GM18508 (cell line): Measurements from ENCODE around the gene AK1.

Experiments
- ATAC-seq: cut with Tn5 transposase; IDR thresholded peaks from one replicate; pipeline ENCODE4 v1.9.1; 2021; ENCODE audit warnings: moderate number of reproducible peaks; ENCODE audit not compliant: insufficient read depth, unreplicated experiment

Gene AK1, protein sequence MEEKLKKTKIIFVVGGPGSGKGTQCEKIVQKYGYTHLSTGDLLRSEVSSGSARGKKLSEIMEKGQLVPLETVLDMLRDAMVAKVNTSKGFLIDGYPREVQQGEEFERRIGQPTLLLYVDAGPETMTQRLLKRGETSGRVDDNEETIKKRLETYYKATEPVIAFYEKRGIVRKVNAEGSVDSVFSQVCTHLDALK

DNA sequence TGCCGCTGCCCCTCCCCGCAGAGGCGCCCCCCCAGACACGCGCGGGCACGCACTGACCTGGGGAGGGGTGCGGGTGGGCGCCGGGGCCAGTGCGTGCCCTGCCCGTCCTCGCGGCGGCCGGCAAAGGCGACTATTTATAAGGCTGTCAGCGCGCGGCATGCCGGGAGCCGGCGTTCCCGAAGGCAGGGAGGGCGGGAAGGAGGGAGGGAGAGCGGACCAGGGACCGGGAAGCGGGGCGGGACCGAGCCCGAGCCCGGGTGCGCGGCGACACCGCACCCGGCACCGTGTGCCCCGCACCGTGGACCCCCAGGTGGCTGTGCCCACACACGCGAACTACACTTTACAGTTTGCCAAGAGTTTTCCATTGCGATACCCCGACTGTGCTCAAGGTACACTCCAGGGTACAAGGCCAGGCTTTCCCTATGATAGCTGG lies at the start of gene AK1:
Gene AK1 (minus strand): TSS at position 110 of the 433 bp plus-strand sequence. CDS start 3,058 bp downstream, outside the sequence.
- ATAC-seq, result no peak

DNA sequence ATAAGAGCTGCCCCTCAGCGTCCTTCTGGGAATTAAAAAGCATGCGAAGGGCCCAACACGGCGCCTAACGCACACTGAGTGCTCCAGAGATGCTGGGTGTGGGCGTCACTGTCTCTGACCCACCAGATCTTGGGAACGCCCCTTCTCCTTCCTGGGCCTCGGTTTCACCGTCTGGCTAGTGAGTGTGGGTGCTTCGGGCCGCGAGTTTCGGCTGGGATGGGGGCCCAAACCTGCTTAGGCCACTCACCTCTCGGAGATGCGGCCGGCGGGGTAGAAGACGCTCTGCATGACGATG lies 49.4 kb upstream of the AK1 start:
- no peak for ATAC-seq

DNA sequence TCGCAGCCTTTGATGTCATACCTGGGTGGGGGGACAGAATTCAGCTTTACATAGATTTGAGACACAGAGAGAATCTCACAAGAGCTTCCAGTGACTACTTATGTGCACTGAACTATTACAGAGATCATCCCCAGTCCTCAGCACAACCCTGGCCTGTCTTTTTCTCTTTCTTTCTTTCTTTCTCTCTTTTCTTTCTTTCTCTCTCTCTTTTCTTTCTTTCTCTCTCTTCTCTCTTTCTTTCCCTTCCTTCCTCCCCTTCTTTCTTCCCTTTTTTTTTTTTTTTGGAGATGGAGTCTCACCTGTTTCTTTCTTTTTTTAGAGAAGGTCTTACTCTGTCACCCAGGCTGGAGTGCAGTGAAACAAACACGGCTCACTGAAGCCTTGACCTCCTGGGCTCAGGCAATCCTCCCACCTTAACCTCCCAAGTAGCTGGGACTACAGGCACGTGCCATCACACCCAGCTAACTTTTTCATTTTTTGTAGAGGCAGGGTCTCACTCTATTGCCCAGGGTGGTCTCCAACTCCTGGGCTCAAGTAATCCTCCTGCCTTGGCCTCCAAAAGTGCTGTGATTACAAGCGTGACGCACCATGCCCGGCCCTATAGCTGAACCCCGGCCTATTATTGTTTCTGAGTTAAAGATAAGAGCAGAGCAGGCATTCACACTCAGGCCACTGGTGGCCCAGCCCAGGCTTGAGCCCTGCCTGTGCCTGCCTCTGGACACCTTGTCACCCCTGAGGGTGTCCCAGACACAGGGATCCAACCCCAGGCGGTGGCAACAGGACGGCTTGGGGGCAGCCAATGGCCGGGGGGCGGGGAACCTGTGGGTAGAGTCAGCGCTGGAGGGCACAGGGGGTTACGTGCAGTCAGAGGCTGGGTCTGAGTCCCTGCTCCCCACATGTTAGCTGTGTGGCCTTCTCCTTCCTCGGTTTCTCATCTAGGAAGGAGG lies 48.8 kb upstream of the AK1 start:
- ATAC-seq, result no peak

DNA sequence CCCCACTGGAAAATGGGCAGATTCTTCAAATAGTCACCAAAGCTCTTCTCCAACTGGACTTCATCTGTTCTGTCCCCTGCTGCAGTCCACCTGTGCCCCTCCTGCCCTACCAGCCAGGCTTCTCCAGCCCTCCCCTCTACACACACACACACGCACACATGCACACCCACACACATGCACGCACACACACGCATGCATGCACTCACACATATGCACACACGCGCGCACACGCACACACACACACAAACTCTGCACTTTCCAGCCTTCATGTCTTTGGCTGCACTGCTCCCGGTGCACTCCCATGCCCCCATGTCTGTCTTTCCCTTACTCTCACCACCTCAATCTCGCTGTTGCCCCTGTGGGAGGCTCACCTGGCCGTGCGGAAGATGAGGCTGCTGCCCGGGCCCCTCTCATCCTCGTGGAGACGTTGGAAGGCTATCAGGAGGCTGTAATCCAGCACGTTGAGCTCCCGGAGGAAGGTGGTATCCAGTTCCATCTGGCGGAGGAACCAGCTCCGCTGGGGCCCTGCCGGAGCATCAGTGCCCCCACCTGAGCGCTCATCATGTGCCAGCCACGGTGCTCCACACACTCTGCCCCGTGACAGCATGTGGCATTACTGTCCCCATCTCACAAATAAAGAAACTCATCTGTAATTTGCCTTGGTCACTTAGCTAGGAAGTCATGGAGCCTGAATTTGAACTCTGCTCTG lies 47.4 kb upstream of the AK1 start:
- ATAC-seq, result no peak

DNA sequence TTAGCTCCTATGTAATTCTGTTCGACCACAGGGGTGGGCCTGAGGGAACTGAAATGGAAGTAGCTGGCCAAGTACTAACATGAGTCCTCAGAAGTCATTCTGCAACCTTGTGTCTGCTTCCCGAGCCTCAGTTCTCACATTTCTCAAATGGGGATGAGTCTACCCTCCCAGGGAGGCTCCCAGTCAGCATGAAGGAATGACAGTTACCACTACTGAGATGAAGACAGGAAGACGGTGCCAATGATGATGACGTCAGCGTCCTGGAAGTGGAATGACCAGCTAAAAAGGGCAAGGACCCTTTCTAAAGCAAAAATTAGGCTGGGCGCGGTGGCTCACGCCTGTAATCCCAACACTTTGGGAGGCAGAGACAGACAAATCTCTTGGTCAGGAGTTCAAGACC lies 46.3 kb upstream of the AK1 start:
- ATAC-seq, result no peak

DNA sequence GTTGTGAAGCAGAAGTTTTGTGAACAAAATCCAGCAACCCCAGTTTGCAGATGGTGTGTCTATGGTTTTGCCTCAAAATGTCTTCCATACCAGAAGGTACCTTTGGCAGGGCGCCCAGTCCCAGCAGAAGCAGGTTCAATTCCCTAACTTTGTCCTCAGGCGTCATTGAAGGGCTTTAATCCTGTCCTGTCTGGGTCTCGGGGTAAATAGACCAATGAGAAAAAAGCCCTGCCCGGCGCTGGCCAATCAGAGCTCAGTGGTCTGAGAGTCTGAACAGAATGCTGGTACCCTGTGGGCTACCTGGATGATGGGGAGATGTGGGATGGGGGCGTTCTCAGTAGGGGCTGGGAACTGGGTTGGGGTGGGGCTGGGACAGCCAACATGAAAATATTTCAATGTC lies 45.6 kb upstream of the AK1 start:
- no peak for ATAC-seq

DNA sequence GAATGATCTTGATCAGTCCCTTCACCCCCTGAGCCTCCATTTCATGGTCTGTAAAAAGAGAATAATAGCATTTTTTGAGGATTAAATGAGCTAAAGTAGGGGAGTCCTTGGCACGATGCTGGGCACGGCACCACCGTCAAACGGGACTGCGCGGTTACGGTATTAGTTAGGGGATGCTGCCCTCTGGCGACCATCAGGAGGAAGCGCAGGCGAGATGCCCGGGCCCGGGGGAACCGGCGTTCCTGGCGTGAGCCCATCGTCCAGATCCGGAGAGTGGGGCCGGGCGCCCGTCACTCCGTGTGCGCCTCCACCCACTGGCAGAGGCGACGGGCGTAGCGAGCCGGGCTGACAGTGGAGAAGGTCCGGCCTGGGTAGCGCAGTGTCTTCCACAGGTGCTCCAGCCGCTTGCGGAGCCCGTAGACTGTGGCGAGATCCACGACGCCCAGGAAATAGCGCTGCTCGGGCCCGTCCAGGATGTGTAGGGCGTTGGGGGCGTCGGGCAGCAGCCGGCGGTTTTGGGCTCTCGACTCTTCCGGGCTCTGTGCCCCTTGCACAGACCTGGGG lies 44.2 kb upstream of the AK1 start:
- ATAC-seq, result no peak

DNA sequence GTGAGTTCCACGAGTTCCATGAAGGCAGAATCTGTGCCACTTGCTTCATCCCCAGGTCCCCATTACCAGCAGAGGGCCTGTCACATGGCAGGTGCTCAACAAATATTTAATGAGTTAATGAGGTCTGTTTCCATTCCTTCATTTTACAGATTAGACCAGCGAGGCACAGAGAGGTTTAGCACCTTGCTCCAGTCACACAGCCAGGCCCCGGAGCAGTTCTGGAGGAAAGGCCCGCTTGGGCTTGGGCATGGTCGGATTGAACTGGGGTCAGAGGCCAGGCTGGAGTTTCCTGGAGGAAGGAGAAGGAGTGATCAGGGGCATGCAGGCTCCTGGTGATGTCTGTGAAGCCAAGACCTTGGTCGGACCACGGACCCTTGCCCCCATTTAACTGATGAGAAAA lies 43.3 kb upstream of the AK1 start:
- ATAC-seq, result no peak

DNA sequence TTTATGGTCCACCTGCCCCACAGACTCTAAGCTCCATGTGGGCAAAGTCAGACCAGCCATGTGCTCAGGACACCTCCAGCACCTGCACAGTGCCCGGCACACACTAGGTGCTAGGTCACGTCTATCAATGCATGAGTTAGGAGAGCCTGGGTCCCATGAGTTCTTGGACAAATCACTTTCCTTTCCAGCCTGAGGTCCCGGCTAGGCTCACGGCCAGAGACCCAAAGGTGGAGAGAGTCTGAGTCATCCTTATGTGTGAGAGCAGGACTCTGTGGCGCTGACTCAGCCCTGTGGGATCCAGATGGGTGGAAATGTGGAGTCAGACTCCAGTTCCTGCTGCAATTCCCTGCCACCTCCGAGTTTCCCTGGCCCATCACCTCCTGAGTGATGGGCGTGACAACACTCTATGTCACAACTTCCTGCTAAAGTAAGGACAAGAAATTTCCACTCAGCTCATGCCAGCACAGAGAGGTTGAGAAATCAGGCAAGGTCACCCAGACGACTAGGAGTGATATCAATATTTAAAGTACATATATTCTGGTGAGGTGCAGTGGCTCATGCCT lies 41.9 kb upstream of the AK1 start:
- no peak for ATAC-seq

DNA sequence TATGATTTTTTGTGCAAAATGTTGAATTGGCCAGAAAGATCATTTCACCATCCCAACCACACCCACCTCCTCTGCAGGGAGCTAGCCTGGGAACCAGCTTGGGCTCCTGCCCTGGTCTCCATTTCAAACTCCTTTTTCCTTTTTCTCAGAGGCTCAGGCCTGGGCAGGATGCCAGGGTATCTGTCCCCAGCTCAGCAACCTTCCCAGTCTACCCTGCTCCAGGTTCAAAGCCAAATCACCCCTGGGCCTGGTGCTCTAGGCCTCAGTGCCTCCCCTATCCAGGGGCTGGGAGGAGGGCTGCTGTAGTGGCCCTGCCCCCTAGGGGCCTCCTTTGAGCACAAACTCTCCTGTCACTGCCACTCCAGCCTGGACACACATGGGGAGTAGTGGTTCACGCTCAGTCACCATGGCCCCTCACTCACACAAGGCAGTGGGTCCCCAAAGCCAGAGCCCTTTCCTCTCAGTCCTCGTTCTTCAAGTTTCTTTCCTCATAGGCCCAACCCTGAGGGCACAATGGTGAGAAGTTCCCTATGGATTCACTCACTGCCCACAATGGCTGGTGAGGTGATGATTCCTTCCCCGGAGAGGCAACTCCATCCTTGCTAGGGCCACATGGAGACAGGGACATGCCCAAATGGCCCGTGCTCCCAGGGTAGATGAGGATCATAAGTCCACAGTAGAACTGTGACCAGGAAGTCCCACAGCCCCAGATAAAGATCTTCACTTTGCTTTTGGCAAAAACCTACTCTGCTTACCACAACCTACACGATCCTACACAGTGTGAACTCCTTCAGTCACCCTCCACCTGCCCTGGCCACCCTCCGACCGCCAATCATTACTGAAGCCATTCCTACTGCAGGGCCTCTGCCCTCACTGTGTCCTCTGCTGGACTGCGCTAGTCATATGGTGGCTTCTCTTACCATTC lies 41.0 kb upstream of the AK1 start:
- no peak for ATAC-seq

DNA sequence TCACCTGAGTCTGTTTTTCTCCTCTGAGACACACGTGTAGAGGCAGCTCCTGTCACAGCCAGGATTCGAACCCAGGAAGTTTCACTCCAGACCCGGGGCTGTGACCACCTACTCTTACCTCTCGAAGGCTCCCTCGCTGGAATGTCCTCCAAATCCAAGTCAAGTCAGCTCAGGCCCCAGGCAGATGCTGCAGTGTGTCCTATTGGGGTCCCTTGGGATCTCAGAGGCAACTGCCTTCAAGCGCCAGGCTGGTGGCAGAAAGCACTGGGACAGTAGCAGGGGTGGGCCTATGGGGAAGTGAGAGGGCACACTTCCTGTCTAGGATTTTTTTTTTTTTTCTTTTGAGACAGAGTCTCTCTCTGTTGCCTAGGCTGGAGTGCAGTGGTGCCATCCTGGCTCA lies 40.1 kb upstream of the AK1 start:
- no peak for ATAC-seq

DNA sequence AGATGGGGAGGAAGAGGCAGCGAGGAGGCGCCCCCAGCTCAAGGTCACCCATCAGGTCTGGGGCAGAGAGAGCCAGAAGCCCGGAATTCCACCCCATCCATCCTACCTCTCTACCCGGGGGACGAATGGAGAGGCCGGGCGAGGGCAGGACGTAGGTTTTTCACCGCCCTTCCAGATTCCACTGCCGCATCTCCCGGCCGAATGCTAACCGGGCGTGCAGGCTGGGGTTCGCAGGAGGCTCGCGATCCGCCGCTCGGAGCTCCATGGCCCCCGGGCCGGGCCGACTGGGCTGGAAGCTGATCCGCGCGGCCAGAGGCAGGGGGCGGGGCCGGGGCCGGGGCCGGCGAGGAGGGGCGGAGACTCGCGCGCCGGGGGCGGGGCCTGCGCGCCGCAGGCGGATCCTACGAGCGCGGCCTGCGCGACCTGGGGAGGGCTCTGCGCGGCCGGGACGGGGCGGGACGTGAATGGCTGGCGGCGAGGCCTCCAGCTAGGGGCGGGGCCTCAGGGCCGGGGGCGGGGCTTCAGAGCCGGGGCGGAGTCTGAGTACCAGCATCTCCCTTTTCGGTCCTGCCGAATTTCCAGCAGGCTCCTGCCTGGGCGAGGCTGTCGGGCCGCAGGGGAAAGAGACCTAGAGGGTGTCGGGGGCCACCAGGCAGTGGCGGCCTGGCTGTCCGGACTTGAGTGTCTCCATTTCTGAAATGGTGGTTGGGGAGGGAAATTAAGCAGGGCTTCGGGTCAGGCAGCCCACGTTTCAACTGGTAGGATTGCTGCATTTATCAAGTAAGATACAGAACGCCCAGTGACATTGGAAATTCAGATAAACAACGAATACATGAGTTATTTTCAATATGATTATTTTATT lies 39.5 kb upstream of the AK1 start, which contains the start of gene ST6GALNAC4:
Gene ST6GALNAC4 (minus strand): TSS at position 322 of the 862 bp plus-strand sequence. CDS start 622 bp downstream, outside the sequence.
- no peak for ATAC-seq

DNA sequence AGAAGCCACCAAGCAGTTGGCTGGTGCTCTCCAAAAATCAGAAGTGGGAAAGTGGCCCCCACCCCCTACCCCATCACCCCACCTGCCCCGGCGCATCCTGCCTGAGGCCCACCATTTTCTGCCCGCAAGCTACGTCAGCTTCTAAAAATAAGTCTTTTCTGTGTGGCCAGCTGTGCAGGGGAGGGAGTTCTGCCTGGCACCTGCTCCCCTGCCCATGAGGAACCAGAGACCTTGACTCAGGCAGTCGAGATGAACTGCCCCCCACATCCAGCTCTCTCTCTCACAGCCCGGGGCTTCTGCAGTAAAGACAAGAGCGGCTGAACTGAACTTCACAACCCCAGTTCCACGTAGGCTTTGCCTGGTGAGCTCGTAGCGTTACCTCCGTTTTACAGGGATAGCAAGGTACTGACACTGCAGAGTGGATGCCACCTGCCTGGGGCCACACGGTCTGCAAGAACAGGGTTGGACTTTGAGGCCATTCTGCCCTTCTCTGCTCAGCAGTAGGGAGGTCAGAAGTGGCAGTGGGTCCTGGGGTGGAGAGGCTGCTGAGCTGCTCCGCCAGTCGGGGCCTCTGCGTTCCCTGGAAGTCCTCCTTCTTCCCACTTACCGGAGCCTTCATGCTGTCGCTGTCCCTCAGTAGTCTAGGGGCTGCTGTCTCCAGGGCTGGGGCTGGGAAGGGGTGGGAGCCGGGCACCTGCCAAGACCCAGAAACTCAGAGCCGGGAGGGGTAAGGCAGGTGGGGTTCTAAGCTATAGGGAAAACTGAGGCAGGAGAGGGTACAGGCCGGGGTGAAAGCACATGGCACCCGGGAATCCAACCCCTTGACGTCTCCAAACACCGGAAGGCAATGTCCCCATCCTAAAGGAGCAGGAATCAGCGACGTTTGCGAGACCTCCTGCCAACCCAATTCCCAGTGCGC lies 38.6 kb upstream of the AK1 start:
- ATAC-seq, result no peak

DNA sequence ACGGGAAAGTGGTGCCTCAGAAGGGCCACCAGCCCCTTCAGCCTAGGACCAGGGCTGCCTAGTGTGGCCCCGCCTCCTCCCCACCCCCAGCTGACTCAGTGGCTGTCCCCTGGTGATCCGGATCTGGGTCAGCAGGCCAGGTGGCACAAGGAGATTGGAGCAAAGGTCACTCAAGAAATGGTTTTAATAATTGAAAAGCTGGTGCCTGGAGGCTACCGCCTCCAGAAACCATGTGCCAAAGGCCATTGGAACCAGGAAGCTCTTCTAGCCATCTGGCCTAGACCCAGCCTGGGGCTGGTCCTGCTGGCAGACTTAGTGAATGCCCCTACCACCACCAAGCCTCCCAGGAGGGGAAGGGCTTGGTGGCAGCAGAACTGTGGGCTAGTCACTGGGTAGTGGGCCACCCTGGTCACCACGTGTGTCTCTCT lies 37.9 kb upstream of the AK1 start:
- ATAC-seq, result no peak

DNA sequence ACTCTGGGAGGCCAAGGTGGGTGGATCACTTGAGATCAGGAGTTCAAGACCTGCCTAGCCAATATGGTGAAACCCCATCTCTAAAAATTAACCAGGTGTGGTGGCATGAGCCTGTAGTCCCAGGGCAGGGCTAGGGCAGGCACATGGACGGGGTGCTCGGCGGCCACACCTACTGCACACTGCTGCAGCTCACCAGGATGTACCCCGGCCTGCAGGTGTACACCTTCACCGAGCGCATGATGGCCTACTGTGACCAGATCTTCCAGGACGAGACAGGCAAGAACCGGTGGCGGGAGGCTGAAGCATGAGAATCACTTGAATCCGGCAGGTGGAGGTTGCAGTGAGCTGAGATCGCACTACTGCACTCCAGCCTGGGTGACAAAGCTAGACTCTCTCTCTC lies 36.2 kb upstream of the AK1 start:
- no peak for ATAC-seq

DNA sequence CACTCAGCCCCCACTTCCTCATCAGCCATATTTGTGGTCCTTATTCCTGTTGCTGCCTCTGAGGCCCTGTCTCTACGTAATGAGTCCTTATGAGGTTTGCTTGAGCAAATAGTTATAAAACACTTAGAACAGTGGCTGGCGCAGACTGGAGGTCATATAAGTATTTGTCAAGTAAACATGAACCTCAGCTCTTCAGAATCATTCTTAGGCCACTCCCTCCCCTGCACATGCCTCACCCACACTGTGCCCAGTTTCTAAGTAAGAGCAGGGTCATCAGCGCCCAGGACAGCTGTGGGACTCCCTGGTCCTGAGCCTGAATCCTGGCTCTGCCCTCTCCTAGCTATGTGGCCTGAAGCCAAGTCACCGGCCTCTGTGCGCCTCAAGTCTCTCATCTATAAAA lies 35.4 kb upstream of the AK1 start:
- ATAC-seq, result no peak

DNA sequence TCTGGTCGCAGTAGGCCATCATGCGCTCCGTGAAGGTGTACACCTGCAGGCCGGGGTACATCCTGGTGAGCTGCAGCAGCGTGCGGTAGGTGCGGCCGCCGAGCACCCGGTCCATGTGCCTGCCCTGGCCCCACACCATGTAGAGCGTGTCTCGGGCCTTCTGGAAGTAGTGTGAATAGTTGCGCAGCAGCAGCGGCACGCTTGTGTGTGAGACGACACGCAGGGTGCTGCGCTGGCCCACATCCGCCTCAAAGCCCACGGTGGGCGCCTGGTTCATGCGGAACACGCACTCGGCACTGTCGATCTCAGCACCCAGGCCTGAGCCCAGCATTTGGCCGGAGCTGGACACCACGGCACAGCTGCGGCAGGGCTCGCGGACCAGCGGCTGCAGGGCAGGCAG lies 34.8 kb upstream of the AK1 start:
- no peak for ATAC-seq
